NCI-H1105 treated with DMSO at 0.1 percent for 48 hours (cell line): ENCODE measurements around the gene CANX.
"Not testable (repeated sequence)": the region's sequence is repeated elsewhere in the genome, so short reads cannot be mapped to it uniquely, and the experiment has no call there.

Experiments
- DNase-seq: peaks from one replicate; lab custom pipeline; 2025; lab: John Stamatoyannopoulos, UW

Gene CANX

GRCh38 chr5:179697993-179698934 is 503 bp upstream of the CANX start:
- DNase-seq, result peak; percentile 92

GRCh38 chr5:179699616-179700237 is 960 bp downstream of the CANX start:
- DNase-seq, result no peak

GRCh38 chr5:179700401-179700918 is 1.7 kb downstream of the CANX start:
- DNase-seq, result no peak

GRCh38 chr5:179716286-179716685 is 17.5 kb downstream of the CANX start:
- DNase-seq, result no peak

- no peak for DNase-seq
These were observed 21.5 kb downstream of the CANX start for GRCh38 chr5:179720222-179720621.

GRCh38 chr5:179724163-179724562 is 25.4 kb downstream of the CANX start:
- no peak for DNase-seq

GRCh38 chr5:179727106-179727505 is 28.3 kb downstream of the CANX start:
- DNase-seq, result no peak

GRCh38 chr5:179729303-179729702 is 30.5 kb downstream of the CANX start:
- no peak for DNase-seq

- no peak for DNase-seq
These were observed 31.0 kb downstream of the CANX start for GRCh38 chr5:179729727-179730126.

GRCh38 chr5:179730356-179730755 is 31.6 kb downstream of the CANX start:
- no peak for DNase-seq

- DNase-seq, result no peak
These were observed 32.1 kb downstream of the CANX start for GRCh38 chr5:179730852-179731251.

GRCh38 chr5:179731791-179732411 is 33.1 kb downstream of the CANX start:
- DNase-seq, result no peak

GRCh38 chr5:179732412-179732917 is 33.7 kb downstream of the CANX start, which contains the start of gene MAML1:
Gene MAML1 (plus strand): TSS chr5:179732822. CDS start chr5:179733113, 291 bp downstream.
- DNase-seq, result peak; percentile 96

- DNase-seq, result peak; percentile 48
These were observed 34.4 kb downstream of the CANX start for GRCh38 chr5:179732918-179733771.

GRCh38 chr5:179733772-179734126 is 35.0 kb downstream of the CANX start:
- DNase-seq, result no peak

- no peak for DNase-seq
These were observed 35.9 kb downstream of the CANX start for GRCh38 chr5:179734536-179735164.

GRCh38 chr5:179738742-179739141 is 40.0 kb downstream of the CANX start:
- no peak for DNase-seq

GRCh38 chr5:179744106-179744505 is 45.3 kb downstream of the CANX start:
- not testable (repeated sequence) for DNase-seq

- DNase-seq, result no peak
These were observed 48.1 kb downstream of the CANX start for GRCh38 chr5:179746872-179747271.

- DNase-seq, result no peak
These were observed 49.0 kb downstream of the CANX start for GRCh38 chr5:179747811-179748210.
